ENCODE data around the gene B4GALNT4.

The B4GALNT4 gene

DNA sequence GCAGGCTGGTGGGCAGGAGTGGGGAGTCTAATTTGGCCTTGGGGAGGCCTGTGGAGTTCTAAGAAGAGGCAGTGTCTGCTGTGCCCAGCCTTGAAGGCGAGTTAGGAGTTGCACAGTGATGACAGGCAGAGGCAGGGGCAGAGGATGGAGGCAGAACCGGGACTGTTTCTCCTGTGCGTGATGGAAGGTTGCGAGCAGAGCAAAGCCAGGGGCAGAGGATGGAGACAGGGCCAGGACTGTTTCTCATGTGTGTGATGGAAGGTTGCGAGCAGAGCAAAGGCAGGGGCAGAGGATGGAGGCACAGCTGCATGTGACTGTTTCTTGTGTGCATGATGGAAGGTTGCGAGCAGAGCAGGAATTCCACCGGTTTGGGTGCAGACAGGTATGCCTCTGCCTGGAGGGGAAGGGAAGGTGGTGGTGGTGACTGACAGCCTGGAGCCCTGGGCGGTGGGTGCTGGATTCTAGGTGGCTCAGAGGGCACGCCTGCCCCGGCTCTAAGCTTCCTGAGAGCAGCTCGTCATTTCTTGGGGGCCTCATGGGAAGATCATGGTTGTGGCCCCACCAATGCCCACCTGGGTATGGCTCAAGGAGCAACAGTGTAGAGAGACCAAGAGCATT, 8.7 kb downstream of the B4GALNT4 start:
- TF ChIP-seq, protein P1, sequence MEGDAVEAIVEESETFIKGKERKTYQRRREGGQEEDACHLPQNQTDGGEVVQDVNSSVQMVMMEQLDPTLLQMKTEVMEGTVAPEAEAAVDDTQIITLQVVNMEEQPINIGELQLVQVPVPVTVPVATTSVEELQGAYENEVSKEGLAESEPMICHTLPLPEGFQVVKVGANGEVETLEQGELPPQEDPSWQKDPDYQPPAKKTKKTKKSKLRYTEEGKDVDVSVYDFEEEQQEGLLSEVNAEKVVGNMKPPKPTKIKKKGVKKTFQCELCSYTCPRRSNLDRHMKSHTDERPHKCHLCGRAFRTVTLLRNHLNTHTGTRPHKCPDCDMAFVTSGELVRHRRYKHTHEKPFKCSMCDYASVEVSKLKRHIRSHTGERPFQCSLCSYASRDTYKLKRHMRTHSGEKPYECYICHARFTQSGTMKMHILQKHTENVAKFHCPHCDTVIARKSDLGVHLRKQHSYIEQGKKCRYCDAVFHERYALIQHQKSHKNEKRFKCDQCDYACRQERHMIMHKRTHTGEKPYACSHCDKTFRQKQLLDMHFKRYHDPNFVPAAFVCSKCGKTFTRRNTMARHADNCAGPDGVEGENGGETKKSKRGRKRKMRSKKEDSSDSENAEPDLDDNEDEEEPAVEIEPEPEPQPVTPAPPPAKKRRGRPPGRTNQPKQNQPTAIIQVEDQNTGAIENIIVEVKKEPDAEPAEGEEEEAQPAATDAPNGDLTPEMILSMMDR (IDR thresholded peaks at IDR 0.05), result no peak

DNA sequence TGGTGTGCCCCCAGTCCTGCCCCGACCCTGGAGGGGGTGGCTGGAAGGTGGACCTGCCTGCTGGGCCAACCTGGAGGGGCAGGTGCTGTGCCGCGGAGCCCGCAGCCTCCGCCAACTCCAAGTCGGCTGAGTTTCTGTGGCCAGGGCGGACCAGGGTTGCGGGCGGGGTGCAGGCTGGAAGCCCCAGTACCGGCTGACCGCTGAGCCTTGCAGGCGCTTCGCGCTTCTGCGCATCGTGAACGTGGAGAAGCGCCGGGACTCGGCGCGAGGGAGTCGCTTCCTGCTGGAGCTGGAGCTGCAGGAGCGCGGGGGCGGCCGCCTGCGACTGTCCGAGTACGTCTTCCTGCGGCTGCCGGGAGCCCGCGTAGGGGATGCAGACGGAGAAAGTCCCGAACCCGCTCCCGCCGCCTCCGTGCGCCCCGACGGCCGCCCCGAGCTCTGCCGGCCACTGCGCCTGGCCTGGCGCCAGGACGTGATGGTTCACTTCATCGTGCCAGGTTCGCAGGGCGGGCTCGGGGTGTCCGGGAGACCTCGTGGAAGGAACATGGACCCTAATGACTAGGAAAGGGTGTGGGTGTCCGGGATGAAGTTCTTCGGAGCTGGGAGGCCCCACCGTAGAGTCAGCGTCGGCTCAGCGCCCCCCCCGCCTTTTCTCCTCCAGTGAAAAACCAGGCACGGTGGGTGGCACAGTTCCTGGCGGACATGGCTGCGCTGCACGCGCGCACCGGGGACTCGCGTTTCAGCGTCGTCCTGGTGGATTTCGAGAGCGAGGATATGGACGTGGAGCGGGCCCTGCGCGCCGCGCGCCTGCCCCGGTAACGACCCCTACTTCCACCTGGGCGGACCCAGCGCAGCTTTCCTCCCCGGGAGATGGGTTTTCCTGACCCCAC, 10.2 kb downstream of the B4GALNT4 start:
- TF ChIP-seq, protein P1 (IDR thresholded peaks at IDR 0.05), result no peak

DNA sequence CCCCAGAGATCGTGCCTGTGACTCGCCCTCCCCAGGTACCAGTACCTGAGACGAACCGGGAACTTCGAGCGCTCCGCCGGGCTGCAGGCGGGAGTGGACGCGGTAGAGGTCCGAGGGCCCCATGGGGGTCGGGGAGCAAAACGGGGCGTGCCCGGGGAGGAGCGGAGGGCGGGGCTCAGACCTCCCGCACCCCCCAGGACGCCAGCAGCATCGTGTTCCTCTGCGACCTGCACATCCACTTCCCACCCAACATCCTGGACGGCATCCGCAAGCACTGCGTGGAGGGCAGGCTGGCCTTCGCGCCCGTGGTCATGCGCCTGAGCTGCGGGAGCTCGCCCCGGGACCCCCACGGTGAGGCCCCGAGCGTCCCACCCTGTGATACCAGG, 10.8 kb downstream of the B4GALNT4 start:
- TF ChIP-seq, protein P1 (IDR thresholded peaks at IDR 0.05), result no peak

DNA sequence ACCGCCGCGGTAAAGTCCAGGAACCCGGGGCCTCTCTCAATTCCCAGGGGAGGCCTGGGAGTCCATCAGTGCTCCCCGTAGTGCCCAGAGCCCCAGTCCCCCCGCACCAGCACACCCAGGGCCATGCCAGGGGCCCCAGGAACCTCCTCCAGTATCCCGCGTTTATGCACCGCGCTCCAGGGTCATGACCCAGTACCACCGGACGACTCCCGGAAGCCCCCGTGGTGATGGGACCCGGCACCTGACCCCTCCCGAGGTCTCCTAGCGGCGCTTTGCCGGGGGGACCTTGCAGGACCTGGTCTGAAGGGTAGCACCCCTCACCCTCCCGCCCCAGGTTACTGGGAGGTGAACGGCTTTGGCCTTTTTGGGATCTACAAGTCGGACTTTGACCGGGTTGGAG, 11.2 kb downstream of the B4GALNT4 start:
- TF ChIP-seq, protein P1 (IDR thresholded peaks at IDR 0.05), result no peak

DNA sequence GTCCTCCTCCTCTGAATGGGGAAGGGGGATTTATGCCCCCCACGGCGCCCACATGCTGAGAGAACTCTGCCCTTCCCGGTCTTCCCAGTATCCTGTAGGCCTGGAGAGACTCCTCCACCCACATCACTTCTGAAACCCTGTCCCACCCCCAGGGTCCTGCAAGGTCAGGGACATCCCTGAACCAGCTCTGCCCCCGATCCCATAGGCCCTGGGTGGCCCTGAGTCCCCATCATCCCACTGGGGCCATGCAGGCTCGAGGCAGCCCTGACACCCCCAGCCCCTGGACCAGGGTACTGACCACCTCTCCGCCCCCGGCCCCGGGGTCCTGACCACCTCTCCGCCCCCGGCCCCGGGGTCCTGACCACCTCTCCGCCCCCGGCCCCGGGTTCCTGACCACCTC, 11.7 kb downstream of the B4GALNT4 start:
- TF ChIP-seq, protein P1 (IDR thresholded peaks at IDR 0.05), result no peak

DNA sequence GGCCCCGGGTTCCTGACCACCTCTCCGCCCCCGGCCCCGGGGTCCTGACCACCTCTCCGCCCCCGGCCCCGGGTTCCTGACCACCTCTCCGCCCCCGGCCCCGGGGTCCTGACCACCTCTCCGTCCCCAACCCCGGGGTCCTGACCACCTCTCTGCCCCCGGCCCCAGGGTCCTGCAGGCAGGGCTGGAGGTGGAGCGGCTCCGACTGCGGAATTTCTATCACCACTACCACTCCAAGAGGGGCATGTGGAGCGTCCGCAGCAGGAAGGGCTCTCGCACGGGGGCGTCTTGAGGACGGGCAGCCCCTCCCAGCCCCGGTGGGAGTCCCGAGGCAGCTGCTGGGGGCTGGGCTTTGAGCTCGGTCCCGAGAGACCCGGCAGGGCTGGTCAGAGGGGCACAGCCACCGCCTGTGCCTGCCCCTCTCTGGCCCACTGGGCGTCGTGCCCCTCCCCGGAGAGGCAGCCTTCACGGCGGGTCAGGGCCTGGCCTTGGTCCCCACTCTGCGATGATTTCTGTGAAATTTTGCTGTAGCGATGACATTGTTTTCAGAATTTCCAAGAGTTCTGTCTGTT, 12.3 kb downstream of the B4GALNT4 start:
- TF ChIP-seq, protein P1 (IDR thresholded peaks at IDR 0.05), result no peak

DNA sequence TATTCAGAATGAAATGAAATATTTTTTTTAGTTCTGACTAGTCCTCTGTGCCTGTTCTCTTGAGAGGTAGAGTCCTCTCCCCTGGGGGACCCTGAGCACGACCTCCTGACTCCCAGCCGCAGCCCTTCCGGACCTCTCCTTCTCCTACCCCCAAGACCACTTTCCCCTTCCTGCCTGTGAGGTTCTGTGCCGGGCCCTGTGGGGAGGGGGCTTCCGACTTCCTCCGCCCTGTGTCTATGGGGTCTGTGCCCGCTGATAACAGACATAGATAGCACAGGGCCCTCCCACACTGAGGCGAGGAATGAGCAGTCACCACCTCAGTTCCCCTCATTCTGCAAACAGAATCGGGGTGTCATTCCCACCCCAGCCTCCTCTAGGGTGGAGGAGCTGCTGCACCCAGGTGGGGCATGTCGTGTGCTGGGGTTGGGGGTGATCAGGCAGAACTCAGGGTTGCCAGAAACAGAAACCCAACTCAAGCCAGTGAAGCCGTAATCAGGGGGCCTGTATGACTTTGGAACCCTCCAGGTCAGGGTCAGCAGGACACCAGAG, 12.9 kb downstream of the B4GALNT4 start:
- TF ChIP-seq, protein P1 (IDR thresholded peaks at IDR 0.05), result no peak
